Uterus (tissue), 4 donors: ENCODE data around the gene SCN10A. TPM values are rescaled to one million over a fixed set of nuclear protein-coding genes. Genes with fewer than 3 reads are reported as not detected.
A peak's percentile ranks its signal among the peaks of the same experiment; 100 is the strongest.

ENCODE experiments used
- DNase-seq, 2 donors: peaks; one replicate each; pipeline ENCODE4 v3.0.0-alpha.2; 2019 to 2020
- H3K27ac ChIP-seq, 2 donors: fragments of 200-600 bp; sonication (generic); 1 replicate in 1 of 2; 2 replicates in 1 of 2; pipeline ENCODE4 v1.5.1; 2016 to 2018
- H3K27me3 ChIP-seq, 2 donors: fragments of 200-600 bp; sonication (generic); one replicate each; pipeline ENCODE4 v1.5.1; 2018 to 2019; ENCODE audit warnings: control low read depth in 1 of 2
- H3K36me3 ChIP-seq, 2 donors: fragments of 200-600 bp; sonication (generic); one replicate each; pipeline ENCODE4 v1.5.1; 2019; ENCODE audit warnings: control low read depth in 1 of 2
- H3K4me1 ChIP-seq, 2 donors: fragments of 200-600 bp; sonication (generic); one replicate each; pipeline ENCODE4 v1.5.1; 2018 to 2019; ENCODE audit warnings: control low read depth in 1 of 2
- H3K4me3 ChIP-seq, 2 donors: fragments of 200-600 bp; sonication (generic); 1 replicate in 1 of 2; 2 replicates in 1 of 2; pipeline ENCODE4 v1.5.1; 2018 to 2019; ENCODE audit warnings: mild to moderate bottlenecking in 1 of 2
- H3K9me3 ChIP-seq, 2 donors: fragments of 200-600 bp; sonication (generic); one replicate each; pipeline ENCODE4 v1.5.1; 2019; ENCODE audit warnings: control low read depth in 1 of 2
- CTCF ChIP-seq, 4 experiments: fragments of 200-600 bp in 2 of 4; fragments of 450-650 bp in 2 of 4; sonication (generic) in 2 of 4; IDR thresholded peaks; one replicate each; pipeline ENCODE4 v1.5.1; 2016 to 2019; ENCODE audit warnings: antibody characterized with exemption in 4 of 4, mild to moderate bottlenecking in 2 of 4, moderate library complexity in 1 of 4
- POLR2A ChIP-seq, 2 donors: fragments of 450-650 bp; IDR thresholded peaks; one replicate each; pipeline ENCODE4 v1.6.1; 2016; ENCODE audit warnings: antibody characterized with exemption in 2 of 2, mild to moderate bottlenecking in 1 of 2, moderate library complexity in 1 of 2
- intact Hi-C: fragments of 100-400 bp; cut with DNase I; formaldehyde crosslinking; loops from one replicate; pipeline ENCODE4 v1.15.1; 2023; ENCODE audit warnings: low total_unique reads
- total RNA-seq, 4 donors: library from RNA; depleted of rRNA in 3 of 4; stranded (reverse); fragments of >200 nt in 3 of 4; gene quantifications; one replicate each; pipeline versions ENCODE4 v1.1.0 to v1.2.4, GENCODE V29; 2014 to 2023
- donor health status: DM: yes; HTN: yes; CAD: no.

The SCN10A gene
- total RNA-seq, 4 donors from 2014 or later, result not detected

GRCh38 chr3:38837358-38837757, 21.3 kb upstream of the SCN10A start:
- H3K27ac ChIP-seq, result no peak overlapping the region
- no peak overlapping the region for H3K4me3 ChIP-seq
- no peaks in the 10 kb centered on the region for H3K4me1 ChIP-seq
- no peaks in the 10 kb centered on the region for H3K36me3 ChIP-seq
- no peak for DNase-seq
- intact Hi-C loops, result no loop called here
- no peaks in the 10 kb centered on the region for H3K9me3 ChIP-seq
- TF ChIP-seq CTCF (IDR thresholded peaks at IDR 0.05) (no peak), POLR2A (IDR thresholded peaks at IDR 0.05) (no peak)
- H3K27me3 ChIP-seq, result no peaks in the 10 kb centered on the region

DNA sequence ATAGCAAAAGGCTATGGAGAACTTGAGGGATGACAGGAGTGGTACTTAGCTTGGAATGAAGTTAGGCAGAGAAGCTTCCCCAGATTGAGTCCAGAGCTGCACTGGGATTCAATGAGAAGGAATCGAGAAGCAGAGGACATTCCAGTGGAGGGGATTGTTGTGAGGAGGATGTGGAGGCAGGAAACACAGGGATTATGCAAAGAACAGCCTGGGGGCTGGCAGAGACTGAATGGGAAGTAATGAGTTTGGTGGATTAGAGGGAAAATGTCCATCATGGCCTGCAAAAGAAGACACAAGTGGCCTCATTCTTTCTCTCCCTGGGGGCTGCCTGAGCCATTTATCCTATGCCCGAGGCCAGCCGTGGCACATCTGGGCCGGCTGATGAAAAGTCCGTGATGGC, 20.5 kb upstream of the SCN10A start:
- intact Hi-C loops, result no loop called here
- Histone ChIP-seq H3K9me3 (no peaks in the 10 kb centered on the region), H3K4me1 (no peaks in the 10 kb centered on the region), H3K27ac (no peak overlapping the region), H3K36me3 (no peaks in the 10 kb centered on the region), H3K4me3 (no peak overlapping the region), H3K27me3 (no peaks in the 10 kb centered on the region)
- DNase-seq, result no peak
- TF ChIP-seq CTCF (IDR thresholded peaks at IDR 0.05) (no peak), POLR2A (IDR thresholded peaks at IDR 0.05) (no peak)

DNA sequence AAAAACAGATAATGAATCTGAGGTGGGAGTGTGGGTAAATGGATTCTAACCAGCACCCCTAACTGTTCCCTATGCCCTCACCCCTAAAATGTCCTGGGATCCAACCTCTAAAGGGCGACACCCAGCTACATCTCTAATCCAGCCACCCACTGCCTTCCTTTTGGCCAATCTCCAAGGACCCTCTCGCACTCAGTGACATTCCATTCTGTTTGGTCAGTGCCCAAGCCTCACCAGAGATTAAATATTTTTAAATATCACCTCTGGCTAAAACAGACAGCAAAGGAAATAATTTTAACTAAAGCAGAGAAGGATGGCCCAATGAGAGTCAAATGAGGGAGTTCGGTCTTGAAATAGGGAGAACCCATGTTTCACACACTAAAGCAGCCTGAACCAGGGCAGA, 19.9 kb upstream of the SCN10A start:
- Histone ChIP-seq H3K4me3 (no peak overlapping the region), H3K27me3 (no peaks in the 10 kb centered on the region), H3K9me3 (no peaks in the 10 kb centered on the region), H3K36me3 (no peaks in the 10 kb centered on the region), H3K4me1 (no peaks in the 10 kb centered on the region), H3K27ac (peak overlapping the region in 1 of 2 donors; percentile 62)
- TF ChIP-seq CTCF (IDR thresholded peaks at IDR 0.05), result no peak
- intact Hi-C loops, result no loop called here
- no peak for DNase-seq

- TF ChIP-seq POLR2A (IDR thresholded peaks at IDR 0.05) (no peak), CTCF (IDR thresholded peaks at IDR 0.05) (no peak)
- intact Hi-C loops, result no loop called here
- Histone ChIP-seq H3K27ac (peak overlapping the region; percentile 33 to 62), H3K9me3 (no peaks in the 10 kb centered on the region), H3K27me3 (no peaks in the 10 kb centered on the region), H3K36me3 (no peaks in the 10 kb centered on the region), H3K4me1 (no peaks in the 10 kb centered on the region), H3K4me3 (no peak overlapping the region)
- no peak for DNase-seq
Observed at GRCh38 chr3:38834717-38835116, 18.7 kb upstream of the SCN10A start.

DNA sequence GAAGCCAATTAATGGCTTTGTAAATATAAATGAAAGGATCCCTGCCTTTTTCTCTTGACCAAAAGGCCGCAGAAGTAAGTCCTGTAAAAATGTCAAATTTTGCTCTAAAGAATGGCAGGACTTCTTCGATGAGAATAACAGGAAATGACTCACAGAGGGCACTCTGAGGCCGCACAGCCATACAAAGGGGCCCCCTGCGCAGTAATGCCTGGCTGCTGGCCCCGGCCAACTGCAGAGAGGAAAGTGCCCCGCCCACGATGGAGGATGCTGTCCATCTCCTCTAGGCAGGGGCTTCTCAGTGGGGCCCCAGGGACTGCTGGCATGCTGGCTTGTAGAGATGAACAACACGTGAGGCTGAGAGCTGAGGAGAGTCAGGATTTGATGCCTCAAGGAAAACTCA, 18.1 kb upstream of the SCN10A start:
- Histone ChIP-seq H3K4me3 (no peak overlapping the region), H3K27ac (peak overlapping the region; percentile 33 to 62), H3K9me3 (no peaks in the 10 kb centered on the region), H3K36me3 (no peaks in the 10 kb centered on the region), H3K27me3 (no peaks in the 10 kb centered on the region), H3K4me1 (no peaks in the 10 kb centered on the region)
- intact Hi-C loops, result no loop called here
- TF ChIP-seq CTCF (IDR thresholded peaks at IDR 0.05) (no peak), POLR2A (IDR thresholded peaks at IDR 0.05) (no peak)
- DNase-seq, result peak; percentile 43 to 75
